GM12878 (cell line): Measurements from ENCODE around the gene C10orf90. TPM values are rescaled to one million over a fixed set of nuclear protein-coding genes. Genes with fewer than 3 reads are reported as not detected.

Experiments used
- ATAC-seq: fragments of 200-7000 bp; cut with Tn5 transposase; 3 replicates; pipeline ENCODE4 v1.9.1; 2020; ENCODE audit warnings: mild to moderate bottlenecking, moderate library complexity
- BruUV-seq: library from RNA; stranded (reverse); fragments of 400-500 nt; replicated peaks from 2 replicates; lab custom pipeline; 2021; lab: Mats Ljungman, UMichigan
- CTCF ChIA-PET: fragments of 300-600 bp; sonication (Branson Sonifier 250); formaldehyde crosslinking; extraction: SDS; loops from one replicate; lab custom pipeline; 2021; ENCODE audit warnings: inconsistent platforms; lab: Yijun Ruan, JAX
- POLR2A ChIA-PET: fragments of 350-600 bp; formaldehyde crosslinking; extraction: SDS; loops from one replicate; lab custom pipeline; 2021; ENCODE audit warnings: inconsistent platforms; lab: Charles Lee
- RAD21 ChIA-PET: fragments of 300-600 bp; sonication (Branson Sonifier 250); formaldehyde crosslinking; loops from one replicate; lab custom pipeline; 2023; ENCODE audit warnings: antibody characterized with exemption; ENCODE audit not compliant: unreplicated experiment; lab: Charles Lee
- SMC1A ChIA-PET: fragments of 300-600 bp; sonication (Branson Sonifier 250); formaldehyde crosslinking; loops from one replicate; lab custom pipeline; 2023; ENCODE audit not compliant: unreplicated experiment, uncharacterized antibody; lab: Charles Lee
- DNase-seq: peaks from one replicate; pipeline ENCODE4 v3.0.0-alpha.2; 2011; ENCODE audit warnings: low read depth, low spot score
- FAIRE-seq: peaks from 3 replicates; lab custom pipeline; 2011; peaks lifted over from hg19 to GRCh38; lab: Jason Lieb, UNC
- H2AFZ ChIP-seq: 2 replicates; pipeline ENCODE4 v1.6.0; 2011; ENCODE audit warnings: low read depth, low read length, control low read depth; ENCODE audit not compliant: control insufficient read depth
- H3K27ac ChIP-seq: 2 replicates; pipeline ENCODE4 v1.5.1; 2011; ENCODE audit warnings: control low read depth; ENCODE audit not compliant: control insufficient read depth, insufficient read depth
- H3K27me3 ChIP-seq, 2 experiments: replicated peaks in 1 of 2; 2 replicates each; pipeline versions ENCODE4 v1.6.0 to v1.6.1; 2011; ENCODE audit warnings: low read length in 1 of 2; ENCODE audit not compliant: control insufficient read depth in 2 of 2, insufficient read depth in 2 of 2
- H3K36me3 ChIP-seq, 2 experiments: 2 replicates each; pipeline ENCODE4 v1.5.1; 2011; ENCODE audit warnings: low read length in 1 of 2; ENCODE audit not compliant: control insufficient read depth in 2 of 2, insufficient read depth in 2 of 2
- H3K4me1 ChIP-seq: 2 replicates; pipeline ENCODE4 v1.6.1; 2011; ENCODE audit warnings: mild to moderate bottlenecking, low read length, moderate library complexity, mixed read lengths; ENCODE audit not compliant: control insufficient read depth, insufficient read depth
- H3K4me2 ChIP-seq: 2 replicates; pipeline ENCODE4 v1.6.0; 2011; ENCODE audit warnings: control low read depth; ENCODE audit not compliant: control insufficient read depth, insufficient read depth
- H3K4me3 ChIP-seq: fragments of 200-600 bp; sonication (generic); 2 replicates; pipeline ENCODE4 v1.5.1; 2016
- H3K79me2 ChIP-seq: 2 replicates; pipeline ENCODE4 v1.6.0; 2011; ENCODE audit warnings: low read length; ENCODE audit not compliant: control insufficient read depth, insufficient read depth
- H3K9ac ChIP-seq: 2 replicates; pipeline ENCODE4 v1.8.0; 2011; ENCODE audit warnings: low read length, control low read depth, mixed read lengths; ENCODE audit not compliant: control insufficient read depth, insufficient read depth
- H3K9me3 ChIP-seq: replicated peaks from 3 replicates; pipeline ENCODE4 v1.5.1; 2011; ENCODE audit warnings: mild to moderate bottlenecking, low read length; ENCODE audit not compliant: control insufficient read depth, insufficient read depth
- H4K20me1 ChIP-seq: 2 replicates; pipeline ENCODE4 v1.6.0; 2011; ENCODE audit not compliant: control insufficient read depth, insufficient read depth
- BHLHE40 ChIP-seq, 2 experiments: fragments of 450-650 bp in 1 of 2; IDR thresholded peaks; 2 replicates each; pipeline ENCODE4 v1.6.1; 2011 to 2017; ENCODE audit warnings: low read depth in 2 of 2, borderline replicate concordance in 1 of 2, improper control_type of control experiment in 1 of 2, low read length in 1 of 2, mild to moderate bottlenecking in 1 of 2
- CHD2 ChIP-seq: IDR thresholded peaks from 2 replicates; pipeline ENCODE4 v1.6.1; 2011; ENCODE audit warnings: low read depth, low read length, improper control_type of control experiment, borderline replicate concordance
- EGR1 ChIP-seq, 2 experiments: IDR thresholded peaks; 1 replicate in 1 of 2; 2 replicates in 1 of 2; pipeline ENCODE4 v1.6.1; 2011 to 2012; ENCODE audit warnings: low read depth in 2 of 2, low read length in 2 of 2, borderline replicate concordance in 1 of 2, mild to moderate bottlenecking in 1 of 2, moderate library complexity in 1 of 2
- FOS ChIP-seq: IDR thresholded peaks from 3 replicates; pipeline ENCODE4 v1.6.1; 2011; ENCODE audit warnings: borderline replicate concordance; ENCODE audit not compliant: insufficient read length; ENCODE audit errors: extremely low read depth
- FOXK2 ChIP-seq: fragments of 450-650 bp; IDR thresholded peaks from 2 replicates; pipeline ENCODE4 v1.6.1; 2017; ENCODE audit warnings: mild to moderate bottlenecking, moderate library complexity
- HDAC2 ChIP-seq: fragments of 200-600 bp; sonication (generic); IDR thresholded peaks from 2 replicates; pipeline ENCODE4 v1.6.1; 2017
- HSF1 ChIP-seq: fragments of 150-350 bp; IDR thresholded peaks from 2 replicates; pipeline ENCODE4 v1.6.1; 2014; ENCODE audit warnings: mild to moderate bottlenecking, low read depth, low read length
- IKZF2 ChIP-seq, 2 experiments: fragments of 450-650 bp; IDR thresholded peaks; 2 replicates each; pipeline ENCODE4 v1.6.1; 2017; ENCODE audit warnings: mild to moderate bottlenecking in 2 of 2, moderate library complexity in 2 of 2
- MTA3 ChIP-seq: IDR thresholded peaks from 2 replicates; pipeline ENCODE4 v1.6.1; 2012; ENCODE audit warnings: low read length, inconsistent platforms, borderline replicate concordance
- PAX8 ChIP-seq: fragments of 450-650 bp; IDR thresholded peaks from 2 replicates; pipeline ENCODE4 v1.6.1; 2017; ENCODE audit warnings: mild to moderate bottlenecking, moderate library complexity
- PKNOX1 ChIP-seq: fragments of 450-650 bp; IDR thresholded peaks from 2 replicates; pipeline ENCODE4 v1.6.1; 2016; ENCODE audit warnings: mild to moderate bottlenecking
- PML ChIP-seq: IDR thresholded peaks from 2 replicates; pipeline ENCODE4 v1.6.1; 2012; ENCODE audit warnings: low read length, inconsistent platforms
- REST ChIP-seq: IDR thresholded peaks from 2 replicates; pipeline ENCODE4 v1.6.1; 2012; ENCODE audit warnings: mild to moderate bottlenecking, low read depth, low read length
- RFX5 ChIP-seq: IDR thresholded peaks from 2 replicates; pipeline ENCODE4 v1.6.1; 2011; ENCODE audit warnings: low read depth, low read length, improper control_type of control experiment
- SREBF1 ChIP-seq: IDR thresholded peaks from 2 replicates; pipeline ENCODE4 v1.6.1; 2012; ENCODE audit warnings: mild to moderate bottlenecking, low read length
- SREBF2 ChIP-seq: IDR thresholded peaks from 2 replicates; pipeline ENCODE4 v1.6.1; 2012; ENCODE audit warnings: mild to moderate bottlenecking, low read length
- TCF7 ChIP-seq: IDR thresholded peaks from 2 replicates; pipeline ENCODE4 v1.6.1; 2014; ENCODE audit warnings: antibody characterized with exemption, borderline replicate concordance
- YY1 ChIP-seq: IDR thresholded peaks from 2 replicates; pipeline ENCODE4 v1.6.1; 2011; ENCODE audit warnings: low read depth, mild to moderate bottlenecking, low read length
- ZNF24 ChIP-seq: fragments of 450-650 bp; IDR thresholded peaks from 2 replicates; pipeline ENCODE4 v1.6.1; 2017; ENCODE audit warnings: antibody characterized with exemption, mild to moderate bottlenecking
- WGBS: methylation state at CpG from one replicate; pipeline ENCODE4 v1.1.6; 2016; ENCODE audit warnings: low lambda C conversion rate; ENCODE audit not compliant: insufficient replicate concordance, insufficient coverage; ENCODE audit errors: missing lambda C conversion rate; 5-methylcytosine and 5-hydroxymethylcytosine counted together
- in situ Hi-C: fragments of 300-500 bp; cut with MboI; formaldehyde crosslinking; loops from 9 replicates; pipeline ENCODE4 v1.14.3; 2018; ENCODE audit warnings: mixed read lengths
- intact Hi-C: fragments of 100-400 bp; cut with micrococcal nuclease; formaldehyde crosslinking; loops from one replicate; pipeline ENCODE4 v1.14.2; 2022; ENCODE audit not compliant: unreplicated experiment
- polyA plus RNA-seq, 11 experiments: library from polyadenylated mRNA; depleted of rRNA in 4 of 11; unstranded in 6 of 11; stranded (reverse) in 5 of 11; fragments of >200 nt; fragmentation: Nextera tagmentation in 4 of 11; fragmentation: Illumina TruSeq in 1 of 11; extraction: Ambion mirVana in 4 of 11; extraction: Trizol in 1 of 11; gene quantifications; 1 replicate in 1 of 11; 2 replicates in 10 of 11; pipeline versions ENCODE4 v1.2.1 to v1.2.3, GENCODE V29; 2011 to 2016; ENCODE audit warnings: inconsistent platforms in 2 of 11, missing spikeins in 2 of 11, low read depth in 1 of 11
- total RNA-seq, 4 experiments: library from RNA; depleted of rRNA in 3 of 4; stranded (reverse); fragments of >200 nt in 3 of 4; fragmentation: Illumina TruSeq in 1 of 4; extraction: Trizol in 1 of 4; gene quantifications; 2 replicates each; pipeline versions ENCODE4 v1.2.1 to v1.2.3, GENCODE V29; 2013 to 2021

Gene C10orf90
- total and polyA plus RNA-seq, 10 of the 15 experiments (the other 5 are each of a cell fraction or from before 2014, with no cell fraction given): 0.04 TPM; not detected in 9

GRCh38 chr10:126398383-126398743 is 272.1 kb downstream of the C10orf90 start (continued):
- TF ChIP-seq HDAC2 (no peak), FOXK2 (no peak), EGR1 (IDR thresholded peaks at IDR 0.05; ENCODE audit: borderline replicate concordance in 1 of 2, low read depth in 2 of 2, low read length in 2 of 2) (no peak), BHLHE40 (IDR thresholded peaks at IDR 0.05; ENCODE audit: borderline replicate concordance in 1 of 2, low read depth in 2 of 2, low read length in 1 of 2) (no peak)

- Histone ChIP-seq H2AFZ (no peak overlapping the region), H3K79me2 (no peaks in the 10 kb centered on the region), H3K4me3 (no peak overlapping the region), H3K4me2 (no peak overlapping the region), H4K20me1 (no peaks in the 10 kb centered on the region), H3K27me3 (no peaks in the 10 kb centered on the region), H3K36me3 (no peaks in the 10 kb centered on the region), H3K4me1 (no peaks in the 10 kb centered on the region), H3K9ac (no peak overlapping the region), H3K9me3 (no peaks in the 10 kb centered on the region), H3K27ac (no peak overlapping the region)
- ChIA-PET RAD21 (no interaction called here), CTCF (no interaction called here), SMC1A (no interaction called here), POLR2A (no interaction called here)
- ATAC-seq (no peak), FAIRE-seq (no peak), DNase-seq (no peak)
- BruUV-seq: no TSS peak
- in situ Hi-C loops: no loop called here
- 2% methylated on average over 4 of the region's 4 CpGs for WGBS
- intact Hi-C loops: no loop called here
- TF ChIP-seq HSF1: no peak
- no peak for TF ChIP-seq MTA3
- TF ChIP-seq RFX5: no peak
- no peak for TF ChIP-seq CHD2
- TF ChIP-seq FOS: no peak
- no peak for TF ChIP-seq TCF7
- TF ChIP-seq IKZF2 (IDR thresholded peaks at IDR 0.05): no peak
- TF ChIP-seq PML: no peak
- TF ChIP-seq ZNF24: no peak
- TF ChIP-seq PAX8: no peak
- TF ChIP-seq SREBF2: no peak
- no peak for TF ChIP-seq REST
- no peak for TF ChIP-seq PKNOX1
- TF ChIP-seq SREBF1: no peak
- TF ChIP-seq YY1: no peak
Measured at GRCh38 chr10:126397640-126398382, 272.7 kb downstream of the C10orf90 start.
